ENCODE data around the gene EFNB2.

The EFNB2 gene

DNA sequence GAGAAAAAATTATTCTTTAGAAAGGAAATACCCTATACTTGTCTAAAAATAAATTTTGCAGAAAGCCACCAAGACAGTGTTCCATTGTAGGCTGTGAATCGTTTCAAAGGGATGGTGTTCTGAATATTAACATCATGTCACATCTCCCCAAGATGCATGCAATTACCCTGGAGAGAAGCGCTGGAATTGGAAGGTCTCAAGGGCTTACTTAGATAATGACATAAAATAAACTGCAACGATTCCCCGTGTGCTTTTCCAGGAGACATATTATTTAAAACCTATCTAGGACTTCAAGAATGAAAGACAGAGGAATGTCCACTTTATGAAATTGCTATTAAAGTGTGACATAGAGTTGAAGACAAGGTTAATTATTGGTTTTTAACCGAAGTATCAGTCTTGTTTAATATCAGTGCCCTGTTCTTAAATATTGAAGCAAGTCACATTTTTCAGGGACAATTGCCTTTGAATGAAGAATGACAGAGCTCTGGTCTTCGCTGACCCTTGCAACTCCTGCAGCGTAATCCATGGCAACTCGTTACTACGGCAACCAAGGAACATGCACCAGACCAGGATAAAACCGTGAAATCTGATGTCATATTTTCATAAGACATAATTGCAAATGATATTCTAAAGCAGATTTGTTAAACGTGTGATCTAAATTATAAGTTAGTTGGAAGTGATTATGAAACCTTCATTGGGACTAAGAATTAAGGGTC is 91.7 kb downstream of the EFNB2 start:
- no peak for DNase-seq

- no peak for DNase-seq
Measured at GRCh38 chr13:106440866-106441265, 94.6 kb downstream of the EFNB2 start.
